Choroid plexus epithelial cell (primary cell): Measurements from ENCODE around the gene SPINK9.

Experiments used
- DNase-seq: peaks from one replicate; pipeline ENCODE4 v3.0.0-alpha.2; 2010; ENCODE audit warnings: low read depth
- H3K4me3 ChIP-seq: 2 replicates; pipeline ENCODE4 v1.5.1; 2011; ENCODE audit warnings: low read depth, mild to moderate bottlenecking, control low read depth, low read length, moderate library complexity
- TF ChIP-seq, protein P1 (sequence below): conservative IDR thresholded peaks from 2 replicates; pipeline ENCODE4 v1.5.1; 2011; ENCODE audit warnings: low read depth, mild to moderate bottlenecking, control low read depth, inconsistent platforms, low read length, moderate library complexity

The SPINK9 gene

DNA sequence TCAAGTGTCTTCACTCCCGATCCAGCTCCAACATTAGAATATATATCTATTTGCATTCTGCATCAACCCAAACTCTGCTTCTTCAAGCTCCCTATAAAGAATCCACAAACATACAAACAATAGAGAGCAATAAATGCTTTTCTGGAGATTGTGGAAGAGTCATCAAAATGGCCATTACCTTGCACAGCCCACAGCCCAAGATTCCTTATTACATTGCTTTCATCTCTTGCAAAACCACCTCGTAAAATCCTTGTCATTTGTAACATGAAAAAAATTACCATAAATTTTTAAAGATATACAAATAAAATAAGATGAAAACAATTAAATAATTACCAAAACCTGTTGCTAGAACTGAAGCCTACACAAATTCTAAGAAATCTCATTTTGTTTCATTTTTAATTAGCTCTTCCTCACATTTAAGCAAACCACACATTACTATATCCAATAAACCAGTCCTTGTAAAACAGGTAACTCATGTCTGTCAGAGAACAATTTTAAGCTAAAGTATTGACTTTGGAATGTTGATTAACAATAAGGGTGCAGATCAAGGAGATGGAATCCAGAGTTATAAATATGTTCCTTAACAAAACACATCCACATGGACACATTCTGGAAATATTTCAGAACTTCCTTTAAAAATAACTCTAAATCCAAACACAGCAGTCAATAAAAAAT lies 7.1 kb downstream of the SPINK9 start:
- no peak overlapping the region for H3K4me3 ChIP-seq
- no peak for DNase-seq
- TF ChIP-seq, protein P1, sequence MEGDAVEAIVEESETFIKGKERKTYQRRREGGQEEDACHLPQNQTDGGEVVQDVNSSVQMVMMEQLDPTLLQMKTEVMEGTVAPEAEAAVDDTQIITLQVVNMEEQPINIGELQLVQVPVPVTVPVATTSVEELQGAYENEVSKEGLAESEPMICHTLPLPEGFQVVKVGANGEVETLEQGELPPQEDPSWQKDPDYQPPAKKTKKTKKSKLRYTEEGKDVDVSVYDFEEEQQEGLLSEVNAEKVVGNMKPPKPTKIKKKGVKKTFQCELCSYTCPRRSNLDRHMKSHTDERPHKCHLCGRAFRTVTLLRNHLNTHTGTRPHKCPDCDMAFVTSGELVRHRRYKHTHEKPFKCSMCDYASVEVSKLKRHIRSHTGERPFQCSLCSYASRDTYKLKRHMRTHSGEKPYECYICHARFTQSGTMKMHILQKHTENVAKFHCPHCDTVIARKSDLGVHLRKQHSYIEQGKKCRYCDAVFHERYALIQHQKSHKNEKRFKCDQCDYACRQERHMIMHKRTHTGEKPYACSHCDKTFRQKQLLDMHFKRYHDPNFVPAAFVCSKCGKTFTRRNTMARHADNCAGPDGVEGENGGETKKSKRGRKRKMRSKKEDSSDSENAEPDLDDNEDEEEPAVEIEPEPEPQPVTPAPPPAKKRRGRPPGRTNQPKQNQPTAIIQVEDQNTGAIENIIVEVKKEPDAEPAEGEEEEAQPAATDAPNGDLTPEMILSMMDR = no peak

GRCh38 chr5:148343046-148343407 lies 7.7 kb downstream of the SPINK9 start:
- no peak overlapping the region for H3K4me3 ChIP-seq
- TF ChIP-seq, protein P1 = no peak
- DNase-seq = no peak

DNA sequence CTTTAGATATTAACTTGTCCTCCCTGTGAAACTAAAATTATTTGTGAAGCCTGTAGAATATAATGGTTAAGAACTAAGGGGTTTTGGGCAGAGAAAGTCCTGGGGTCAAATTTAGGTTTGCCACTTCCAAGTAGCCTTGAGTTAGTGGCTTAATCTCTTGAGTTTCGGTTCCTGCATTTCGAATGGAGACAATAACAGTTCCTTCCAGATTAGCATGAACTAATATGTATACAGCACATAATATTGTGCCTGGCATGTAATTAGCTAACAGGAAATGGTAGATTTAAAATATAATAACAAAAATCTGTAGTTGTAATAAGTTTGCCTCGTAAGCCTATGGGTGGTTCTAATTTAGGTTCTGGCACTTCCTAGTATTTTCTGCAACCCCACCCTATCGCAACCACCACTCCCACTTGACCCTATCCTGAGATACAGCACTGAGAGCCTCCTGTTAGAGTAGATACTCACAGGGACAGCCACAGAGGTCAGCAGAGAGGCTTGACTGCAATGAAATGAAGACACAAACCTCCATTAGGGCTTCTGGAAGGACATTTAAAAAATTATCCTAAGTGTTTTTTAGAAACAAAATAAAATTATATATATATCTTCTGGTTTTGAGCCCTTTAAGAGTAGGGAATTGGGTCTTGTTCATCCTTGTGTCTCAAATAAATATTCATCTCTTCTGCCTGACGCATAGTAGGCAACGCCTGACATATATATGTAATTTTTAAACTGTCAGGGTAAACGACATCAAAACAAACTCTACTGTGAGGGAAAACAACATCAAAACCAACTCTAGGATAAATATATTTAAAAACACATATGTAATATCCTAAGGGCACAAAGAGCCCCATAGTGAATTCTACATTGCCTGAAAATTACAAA lies 8.5 kb downstream of the SPINK9 start:
- TF ChIP-seq, protein P1 = no peak
- H3K4me3 ChIP-seq = no peak overlapping the region
- DNase-seq = no peak

- no peak for DNase-seq
- TF ChIP-seq, protein P1 = no peak
- H3K4me3 ChIP-seq = no peak overlapping the region
These were observed 12.3 kb downstream of the SPINK9 start for GRCh38 chr5:148347706-148348105.

- TF ChIP-seq, protein P1 = no peak
- no peak overlapping the region for H3K4me3 ChIP-seq
- no peak for DNase-seq
These were observed 17.3 kb downstream of the SPINK9 start for GRCh38 chr5:148352696-148353095.

- DNase-seq = no peak
- TF ChIP-seq, protein P1 = no peak
- H3K4me3 ChIP-seq = no peak overlapping the region
These were observed 18.3 kb downstream of the SPINK9 start for GRCh38 chr5:148353634-148354033.

DNA sequence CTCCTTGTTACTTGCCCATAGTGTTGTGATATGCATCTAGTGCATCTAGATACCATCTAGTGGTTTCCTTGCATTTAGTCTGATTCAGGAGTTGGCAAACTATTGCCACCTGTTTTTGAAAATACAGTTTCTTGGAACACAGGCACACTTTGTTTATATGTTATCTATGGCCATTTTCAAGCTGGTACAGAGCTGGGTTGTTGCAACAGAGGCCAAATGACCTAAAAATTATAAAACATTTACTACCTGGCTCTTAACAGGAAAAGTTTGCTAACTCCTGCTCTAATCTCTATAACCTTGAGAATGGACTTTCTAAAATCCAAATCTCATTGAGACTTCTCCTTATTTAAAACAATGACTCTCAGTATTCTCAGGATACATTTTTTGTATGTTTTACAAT lies 29.0 kb downstream of the SPINK9 start:
- no peak for DNase-seq
- TF ChIP-seq, protein P1 = no peak
- H3K4me3 ChIP-seq = no peak overlapping the region
